ENCODE measurements around the gene RAB4A.

The RAB4A gene

GRCh38 chr1:229339086-229339485 is 68.2 kb downstream of the RAB4A start:
- no peak for DNase-seq (ENCODE audit: low read depth)

GRCh38 chr1:229339520-229339919 is 68.6 kb downstream of the RAB4A start:
- DNase-seq (ENCODE audit: low read depth) = no peak

GRCh38 chr1:229340496-229340895 is 69.6 kb downstream of the RAB4A start:
- no peak for DNase-seq (ENCODE audit: low read depth)

- peak; percentile 66 for DNase-seq (ENCODE audit: low read depth)
These were observed 71.1 kb downstream of the RAB4A start for GRCh38 chr1:229341774-229342655.

- peak; percentile 27 for DNase-seq (ENCODE audit: low read depth)
These were observed 72.0 kb downstream of the RAB4A start, which contains the start of gene CCSAP for GRCh38 chr1:229342656-229343569. TSS of gene CCSAP (minus strand) at chr1:229343047. CDS start at chr1:229342465, 582 bp downstream.

DNA sequence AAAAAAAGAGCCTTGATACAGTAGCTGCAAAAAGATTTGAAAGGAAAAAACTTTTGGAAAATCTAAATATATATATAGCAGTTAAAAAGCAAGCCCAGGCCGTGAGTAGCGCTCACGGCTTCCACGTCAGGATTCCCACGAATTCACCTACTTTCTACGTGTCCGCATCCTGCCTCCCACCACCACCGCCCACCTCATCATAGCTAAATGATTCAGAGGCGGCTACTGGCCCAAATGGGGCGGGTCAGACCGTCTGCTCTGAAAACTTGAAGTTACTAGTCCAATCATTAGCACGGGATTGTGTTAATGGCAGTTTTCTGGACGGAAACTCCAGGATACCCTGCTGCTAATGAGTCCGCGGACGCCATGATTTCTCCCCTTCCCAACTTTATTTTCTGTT is 73.2 kb downstream of the RAB4A start:
- DNase-seq (ENCODE audit: low read depth) = no peak

GRCh38 chr1:229344937-229345684 is 74.2 kb downstream of the RAB4A start:
- no peak for DNase-seq (ENCODE audit: low read depth)

DNA sequence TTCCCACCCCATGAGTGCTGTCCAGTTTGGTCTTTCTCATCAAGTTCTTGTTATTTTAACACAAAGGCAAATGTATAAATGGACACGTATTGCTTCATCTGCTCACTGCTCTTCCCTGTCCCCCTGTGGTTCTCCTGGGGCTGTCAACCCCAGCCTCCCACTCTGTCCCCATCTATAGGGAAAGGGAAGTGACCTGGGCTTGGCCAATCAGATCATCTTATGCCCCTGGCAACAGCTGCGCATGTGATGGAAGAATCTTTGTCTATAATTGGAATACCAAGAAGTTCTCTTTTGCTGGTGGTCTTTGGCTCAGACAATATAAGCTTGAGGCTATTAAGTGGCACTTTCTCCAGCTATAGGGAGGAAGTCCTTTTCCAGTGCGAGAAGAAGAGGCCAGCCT is 76.6 kb downstream of the RAB4A start:
- no peak for DNase-seq (ENCODE audit: low read depth)

- DNase-seq (ENCODE audit: low read depth) = no peak
These were observed 78.8 kb downstream of the RAB4A start for GRCh38 chr1:229349463-229350385.

DNA sequence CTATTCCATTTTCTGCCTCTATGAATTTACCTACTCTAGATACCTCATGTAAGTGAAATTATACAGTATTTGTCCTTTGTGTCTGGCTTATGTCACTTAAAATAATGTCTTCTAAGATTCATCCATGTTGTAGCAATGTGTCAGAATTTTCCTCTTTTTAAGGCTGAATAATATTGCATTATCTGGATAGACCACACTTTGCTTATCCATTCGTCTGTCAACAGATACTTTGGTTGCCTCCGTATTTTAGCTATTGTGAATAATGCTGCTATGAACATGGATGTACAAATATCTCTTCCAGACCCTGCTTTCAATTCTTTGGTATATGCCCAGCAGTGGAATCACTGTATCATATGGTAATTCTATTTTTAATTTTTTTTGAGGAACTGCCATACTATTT is 82.1 kb downstream of the RAB4A start:
- no peak for DNase-seq (ENCODE audit: low read depth)

GRCh38 chr1:229354226-229354625 is 83.3 kb downstream of the RAB4A start:
- DNase-seq (ENCODE audit: low read depth) = no peak

All from stimulated activated CD8-positive, alpha-beta memory T cell treated with anti-CD3 and anti-CD28 coated beads, Interleukin-12 subunit alpha, Interleukin-12 subunit beta, amount 100 ng/mL, for 1 hour (primary cell).